ENCODE data around the gene IST1. TPM values are rescaled to one million over a fixed set of nuclear protein-coding genes. Genes with fewer than 3 reads are reported as not detected.
A peak's percentile ranks its signal among the peaks of the same experiment; 100 is the strongest.

IST1 gene
- total and polyA plus RNA-seq, 7 donors = 69.2 to 115 (median 85.4) TPM

DNA sequence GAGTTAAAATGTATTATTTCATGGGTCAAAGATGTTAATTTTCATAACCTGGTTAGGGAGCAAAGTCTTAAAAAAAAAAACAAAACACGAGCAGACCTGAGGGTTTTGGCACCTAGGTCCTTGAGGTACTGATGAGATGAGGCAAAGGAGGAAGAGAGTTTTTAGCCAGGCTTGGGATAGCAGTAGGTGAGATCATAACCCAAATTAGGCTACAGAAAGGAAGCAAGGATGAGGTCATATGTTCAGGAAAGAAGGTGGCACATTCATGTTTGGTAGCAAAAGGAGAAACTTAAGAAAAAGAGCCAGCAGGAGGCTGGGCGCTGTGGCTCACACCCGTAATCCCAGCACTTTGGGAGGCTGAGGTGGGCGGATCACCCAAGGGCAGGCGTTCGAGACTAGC lies 46.7 kb upstream of the IST1 start:
- peak in 3 of 4 donors; percentile 51 to 68 (median 53) for ATAC-seq

DNA sequence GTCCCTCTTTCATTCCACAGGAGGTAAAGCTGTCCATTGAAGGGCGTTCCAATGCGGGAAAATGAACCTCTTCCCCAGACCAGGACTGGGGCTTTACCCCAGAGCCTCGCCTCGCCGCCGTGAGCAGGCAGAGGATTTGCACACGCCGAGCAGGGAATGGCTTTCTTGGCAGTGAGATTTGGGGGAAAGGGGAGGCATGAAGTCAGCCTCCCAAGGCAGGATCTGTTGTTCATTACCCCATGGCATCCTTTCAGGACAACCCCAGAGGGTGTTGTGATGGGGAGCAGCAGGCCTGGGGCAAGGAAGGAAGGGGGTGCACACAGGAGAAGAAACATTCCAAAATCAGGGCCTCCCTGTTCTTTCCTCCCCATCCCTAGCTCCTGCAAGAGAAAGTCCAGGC lies 43.6 kb upstream of the IST1 start:
- no peak for DNase-seq
- no peak overlapping the region for H3K4me3 ChIP-seq
- TF ChIP-seq, protein P1, sequence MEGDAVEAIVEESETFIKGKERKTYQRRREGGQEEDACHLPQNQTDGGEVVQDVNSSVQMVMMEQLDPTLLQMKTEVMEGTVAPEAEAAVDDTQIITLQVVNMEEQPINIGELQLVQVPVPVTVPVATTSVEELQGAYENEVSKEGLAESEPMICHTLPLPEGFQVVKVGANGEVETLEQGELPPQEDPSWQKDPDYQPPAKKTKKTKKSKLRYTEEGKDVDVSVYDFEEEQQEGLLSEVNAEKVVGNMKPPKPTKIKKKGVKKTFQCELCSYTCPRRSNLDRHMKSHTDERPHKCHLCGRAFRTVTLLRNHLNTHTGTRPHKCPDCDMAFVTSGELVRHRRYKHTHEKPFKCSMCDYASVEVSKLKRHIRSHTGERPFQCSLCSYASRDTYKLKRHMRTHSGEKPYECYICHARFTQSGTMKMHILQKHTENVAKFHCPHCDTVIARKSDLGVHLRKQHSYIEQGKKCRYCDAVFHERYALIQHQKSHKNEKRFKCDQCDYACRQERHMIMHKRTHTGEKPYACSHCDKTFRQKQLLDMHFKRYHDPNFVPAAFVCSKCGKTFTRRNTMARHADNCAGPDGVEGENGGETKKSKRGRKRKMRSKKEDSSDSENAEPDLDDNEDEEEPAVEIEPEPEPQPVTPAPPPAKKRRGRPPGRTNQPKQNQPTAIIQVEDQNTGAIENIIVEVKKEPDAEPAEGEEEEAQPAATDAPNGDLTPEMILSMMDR (IDR thresholded peaks at IDR 0.05) = no peak
- intact Hi-C loops (cut with DNase I) = loop anchor here in 1 of 2 donors (10.0 kb wide), 1 partner anchor 243 kb away; the partner anchor contains the start of genes DHX38 and TXNL4B
- no peaks in the 10 kb centered on the region for H3K27me3 ChIP-seq (ENCODE audit: insufficient read depth in 3 of 3, low read length in 2 of 3)
- ATAC-seq = no peak
- peaks cover 5 to 76% of the 10 kb centered on the region in 2 donors for H3K36me3 ChIP-seq (ENCODE audit: insufficient read depth in 1 of 2, low read depth in 1 of 2)
- H3K27ac ChIP-seq = no peak overlapping the region
- no peaks in the 10 kb centered on the region for H3K9me3 ChIP-seq
- H3K4me1 ChIP-seq = peaks cover 30% of the 10 kb centered on the region
- 87 to 96% (median 93%) methylated on average over 8 of the region's 8 CpGs for WGBS, 3 donors

More for the DNA sequence above, 46.7 kb upstream of the IST1 start:
- Histone ChIP-seq H3K4me1 (peaks cover 32% of the 10 kb centered on the region), H3K27me3 (ENCODE audit: insufficient read depth in 3 of 3, low read length in 2 of 3) (no peaks in the 10 kb centered on the region), H3K9me3 (no peaks in the 10 kb centered on the region), H3K27ac (peak overlapping the region; percentile 96), H3K36me3 (ENCODE audit: insufficient read depth in 1 of 2, low read depth in 1 of 2) (peaks cover 3 to 57% of the 10 kb centered on the region in 2 donors), H3K4me3 (peak overlapping the region; percentile 16)
- intact Hi-C loops (cut with DNase I) = loop anchor here (5.0 kb wide), 3 partner anchors 34 to 49 kb away; partner anchors contain the start of genes AP1G1 (in 2 of the 2), IST1 (in 1 of the 2) and ZNF821 (in 1 of the 2)
- TF ChIP-seq, protein P1 (IDR thresholded peaks at IDR 0.05) = no peak
- WGBS, 3 donors = 59 to 82% (median 68%) methylated on average over 6 of the region's 6 CpGs
- no peak for DNase-seq

DNA sequence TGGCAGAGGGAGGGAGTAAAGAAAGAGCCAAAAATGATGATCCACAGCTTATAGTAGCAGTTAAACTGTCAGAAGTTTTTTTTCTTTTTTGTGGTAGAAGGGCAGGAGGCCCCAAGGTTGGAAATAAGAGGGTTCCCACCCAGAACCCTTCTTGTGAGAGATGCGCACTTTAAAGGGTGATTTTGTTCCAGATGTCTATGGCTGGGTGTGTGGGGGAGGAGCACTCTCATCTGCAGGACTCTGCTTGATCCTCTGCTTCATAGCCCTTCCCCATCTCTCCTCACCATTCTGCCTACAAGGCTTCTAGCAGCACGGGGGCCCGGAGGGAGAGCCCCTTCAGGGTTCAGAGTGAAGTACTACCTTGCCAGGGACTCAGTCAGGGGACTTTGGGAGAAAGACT lies 43.2 kb upstream of the IST1 start:
- Histone ChIP-seq H3K36me3 (ENCODE audit: insufficient read depth in 1 of 2, low read depth in 1 of 2) (peaks cover 5 to 76% of the 10 kb centered on the region in 2 donors), H3K27me3 (ENCODE audit: insufficient read depth in 3 of 3, low read length in 2 of 3) (no peaks in the 10 kb centered on the region), H3K4me1 (peaks cover 28% of the 10 kb centered on the region), H3K9me3 (no peaks in the 10 kb centered on the region), H3K4me3 (no peak overlapping the region), H3K27ac (no peak overlapping the region)
- intact Hi-C loops (cut with DNase I) = loop anchor here in 1 of 2 donors (10.0 kb wide), 1 partner anchor 243 kb away; the partner anchor contains the start of genes DHX38 and TXNL4B
- TF ChIP-seq, protein P1 (IDR thresholded peaks at IDR 0.05) = no peak
- ATAC-seq = no peak
- DNase-seq = no peak
- 86 to 92% (median 87%) methylated on average over 3 of the region's 3 CpGs for WGBS, 3 donors

DNA sequence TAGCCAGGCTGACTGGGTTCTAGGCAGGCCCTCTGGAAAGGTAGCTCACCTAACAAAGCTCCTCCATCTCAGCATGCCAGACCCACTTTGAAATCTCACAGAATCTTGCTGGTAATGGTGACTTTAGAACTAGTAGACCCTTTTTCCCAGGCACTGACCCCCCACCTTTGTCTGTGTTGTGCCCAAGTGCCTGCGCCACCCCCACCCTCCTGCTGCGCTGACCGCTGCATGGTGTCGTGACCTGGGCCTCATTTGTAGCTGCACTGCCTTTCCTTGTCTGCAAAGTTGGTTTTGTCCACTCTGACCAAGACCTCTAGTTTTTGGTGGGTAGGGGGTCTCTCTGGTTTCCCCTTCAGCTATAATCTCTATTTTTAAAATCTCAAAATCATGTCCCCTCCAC lies 42.8 kb upstream of the IST1 start:
- 96 to 97% (median 97%) methylated on average over 4 of the region's 4 CpGs for WGBS, 3 donors
- peaks cover 28% of the 10 kb centered on the region for H3K4me1 ChIP-seq
- no peaks in the 10 kb centered on the region for H3K9me3 ChIP-seq
- H3K27ac ChIP-seq = no peak overlapping the region
- ATAC-seq = no peak
- H3K27me3 ChIP-seq (ENCODE audit: insufficient read depth in 3 of 3, low read length in 2 of 3) = no peaks in the 10 kb centered on the region
- H3K4me3 ChIP-seq = no peak overlapping the region
- H3K36me3 ChIP-seq (ENCODE audit: insufficient read depth in 1 of 2, low read depth in 1 of 2) = peaks cover 5 to 76% of the 10 kb centered on the region in 2 donors
- TF ChIP-seq, protein P1 (IDR thresholded peaks at IDR 0.05) = no peak
- intact Hi-C loops (cut with DNase I) = loop anchor here in 1 of 2 donors (10.0 kb wide), 1 partner anchor 242 kb away; the partner anchor contains the start of genes DHX38 and TXNL4B
- no peak for DNase-seq

Measured in psoas muscle (tissue), 8 donors.